GM20000 (cell line): ENCODE results near the gene FLRT1.

Experiments
- DNase-seq: peaks from one replicate; pipeline ENCODE4 v3.0.0; 2012; ENCODE audit warnings: low spot score
- CTCF ChIP-seq: IDR thresholded peaks from 2 replicates; pipeline ENCODE4 v1.5.1; 2012; ENCODE audit warnings: mild to moderate bottlenecking, control low read depth; ENCODE audit errors: extremely low read depth, missing control alignments

FLRT1 gene

DNA sequence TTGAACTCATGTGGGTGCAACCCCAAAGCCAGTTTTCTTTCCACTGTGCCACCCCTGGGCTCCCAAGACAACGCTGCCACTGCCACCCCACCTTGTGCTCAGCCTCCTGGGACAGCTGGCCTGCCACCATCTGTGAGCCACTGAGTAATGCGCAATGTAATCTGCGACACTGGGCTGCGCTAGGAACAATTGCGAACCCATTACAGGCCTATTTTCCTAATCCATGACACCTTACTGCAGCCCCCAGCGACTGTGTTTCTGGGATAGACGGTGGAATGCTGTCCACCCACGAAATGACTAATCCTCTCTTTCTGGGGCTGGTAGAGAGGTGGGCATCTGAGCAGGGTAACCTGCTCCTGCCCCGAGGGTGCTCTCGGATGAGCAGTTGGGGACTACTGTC, 22.2 kb downstream of the FLRT1 start:
- DNase-seq: no peak
- TF ChIP-seq CTCF: no peak

GRCh38 chr11:64058494-64058893, 22.8 kb downstream of the FLRT1 start:
- TF ChIP-seq CTCF: no peak
- DNase-seq: no peak

DNA sequence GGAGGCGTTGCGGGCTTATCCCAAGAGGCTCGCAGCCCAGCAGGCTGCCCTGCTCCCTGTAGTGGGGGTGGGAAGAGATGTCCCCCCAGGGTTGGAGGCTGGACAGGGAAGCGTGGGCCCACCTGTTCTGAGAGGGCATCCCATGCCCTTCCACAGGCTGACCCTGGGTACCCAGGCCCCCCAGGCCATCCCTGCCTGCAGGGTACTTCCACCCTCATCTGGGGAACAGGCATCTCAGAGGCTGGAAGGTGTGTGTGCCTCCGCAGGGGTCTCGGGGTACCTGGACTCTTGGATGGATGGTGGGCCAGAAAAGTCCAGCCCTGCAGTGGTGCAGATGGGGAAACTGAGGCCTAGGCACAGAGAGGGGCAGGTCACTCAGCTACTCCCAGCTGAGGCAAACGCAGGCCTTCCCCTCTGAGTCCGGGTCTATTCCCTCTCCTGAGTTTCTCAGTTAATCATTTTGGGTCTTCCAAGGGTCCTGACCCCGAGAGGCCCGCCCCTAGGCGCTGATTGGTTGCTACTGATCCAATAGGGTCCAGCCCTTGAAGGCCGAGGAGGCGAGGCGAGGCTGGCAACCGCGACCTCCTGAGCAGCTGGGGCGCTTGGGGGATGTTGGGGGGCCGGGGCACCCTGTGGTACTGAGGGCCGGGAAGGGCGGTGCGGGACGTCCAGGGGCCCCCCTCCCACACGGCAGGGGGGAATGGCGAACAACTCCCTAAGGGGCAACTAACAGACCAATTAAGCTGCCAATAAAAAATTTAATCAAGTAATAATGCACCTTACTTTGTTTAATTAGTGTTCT, 23.8 kb downstream of the FLRT1 start:
- TF ChIP-seq CTCF: no peak
- DNase-seq: no peak

DNA sequence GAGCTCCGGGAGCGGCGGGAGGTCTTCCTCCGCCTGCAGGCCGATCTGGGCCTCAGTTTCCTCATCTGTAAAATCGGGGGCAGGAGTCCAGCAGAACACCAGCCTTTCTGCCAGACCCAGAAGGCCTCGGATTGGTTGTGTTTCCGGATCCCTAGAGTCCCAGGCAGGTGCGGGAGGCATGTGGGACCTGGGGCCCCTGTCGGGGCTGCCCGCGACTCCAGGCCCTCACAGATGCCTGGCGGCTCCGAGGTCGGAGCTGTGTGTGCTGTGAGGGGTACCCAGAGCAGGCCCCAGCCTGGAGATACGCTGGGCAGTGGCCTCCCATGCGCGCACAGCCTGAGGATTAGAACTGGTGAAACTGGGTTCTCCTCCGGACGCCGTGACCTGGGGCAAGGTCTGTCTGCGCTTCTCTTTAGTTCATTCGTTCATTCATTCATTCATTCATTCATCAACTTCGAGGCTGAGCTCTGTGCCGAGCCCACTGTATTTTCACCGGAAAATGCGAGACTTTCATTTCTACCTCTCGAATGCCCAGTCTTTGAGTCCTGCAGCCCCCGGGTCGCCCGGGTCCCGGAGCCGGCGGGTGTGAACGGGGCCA, 24.6 kb downstream of the FLRT1 start:
- no peak for DNase-seq
- no peak for TF ChIP-seq CTCF

DNA sequence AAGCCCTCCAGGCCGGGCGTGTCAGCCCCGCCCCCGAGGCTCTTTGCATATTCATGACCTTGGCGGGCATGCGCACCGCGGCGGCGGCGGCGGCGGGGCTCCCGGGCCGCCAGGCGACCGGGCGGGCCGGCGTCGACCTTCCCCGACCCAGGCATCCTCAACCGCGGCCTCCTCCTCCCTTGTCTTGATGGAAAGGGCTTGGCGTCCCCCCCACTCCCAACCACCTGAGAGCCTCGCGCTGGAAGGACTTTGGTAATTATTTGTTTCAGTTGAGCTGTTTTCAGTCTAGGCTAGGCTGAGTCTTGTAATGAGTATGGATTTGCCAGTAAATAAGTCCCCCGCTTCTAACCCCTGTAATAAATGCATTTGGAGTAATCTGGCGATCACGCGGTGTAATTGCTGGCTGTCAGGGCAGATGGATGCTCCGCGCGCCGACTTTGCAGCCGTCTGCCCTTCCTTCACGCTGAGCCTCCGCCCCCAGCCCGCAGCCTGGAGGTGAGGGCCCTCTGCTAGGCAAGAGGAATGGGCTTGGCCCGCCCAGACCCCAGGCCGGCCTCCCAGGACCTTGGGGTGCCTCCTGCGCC, 25.2 kb downstream of the FLRT1 start:
- peak; percentile 89 for DNase-seq
- no peak for TF ChIP-seq CTCF

DNA sequence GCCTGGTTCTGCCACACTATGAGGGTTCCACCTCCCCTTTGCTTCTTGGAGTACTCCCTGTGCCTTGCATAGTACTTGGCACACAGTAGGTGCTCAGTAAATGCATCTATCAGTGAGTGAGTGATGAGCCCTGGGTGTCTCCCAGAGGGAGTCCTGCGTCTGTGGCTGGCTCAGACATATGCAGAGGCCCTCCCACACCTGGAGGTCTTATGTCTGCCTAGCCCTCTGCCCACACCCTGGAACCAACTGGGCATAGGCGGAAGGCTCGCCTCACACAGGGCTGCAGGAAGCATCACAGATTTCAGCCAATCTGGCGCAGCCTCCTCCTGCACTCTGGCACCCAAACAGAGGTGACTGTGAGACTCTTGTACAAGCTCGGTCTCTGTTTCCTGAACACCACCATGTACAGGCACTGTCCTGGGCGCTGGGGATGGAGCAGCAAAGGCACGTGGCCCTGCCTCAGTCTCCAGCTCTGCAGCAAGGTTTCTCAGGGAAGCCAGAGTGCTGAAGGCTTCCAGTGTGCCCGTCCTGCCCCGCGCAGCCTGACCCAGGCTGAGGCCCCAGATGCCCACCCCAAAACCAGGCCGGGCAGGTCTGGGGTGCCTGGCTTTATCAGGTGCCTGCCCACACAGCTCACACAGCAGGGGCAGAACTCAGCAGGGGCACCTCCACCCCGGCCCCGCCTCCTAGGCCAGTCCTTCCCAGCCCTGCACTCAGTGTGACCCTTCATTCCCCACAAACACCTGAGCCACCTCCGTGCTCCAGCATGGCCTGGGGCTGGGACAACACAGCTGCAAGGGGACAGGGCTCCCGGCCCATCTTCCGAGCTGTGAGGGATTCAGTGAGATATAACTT, 26.7 kb downstream of the FLRT1 start:
- no peak for DNase-seq

More for the DNA sequence above, 26.7 kb downstream of the FLRT1 start:
- no peak for TF ChIP-seq CTCF
